Neural progenitor cell (in vitro differentiated cells): Measurements from ENCODE around the gene OR2L2.

ENCODE experiments used
- CTCF ChIP-seq: fragments of 200-600 bp; sonication (generic); IDR thresholded peaks from 2 replicates; pipeline ENCODE4 v1.5.1; 2017; ENCODE audit warnings: antibody characterized with exemption, mild to moderate bottlenecking
- EZH2 ChIP-seq: fragments of 200-600 bp; sonication (generic); IDR thresholded peaks from 2 replicates; pipeline ENCODE4 v1.6.1; 2017; ENCODE audit warnings: antibody characterized with exemption, mild to moderate bottlenecking, moderate library complexity
- EZH2phosphoT487 ChIP-seq: fragments of 200-600 bp; sonication (generic); IDR thresholded peaks from 2 replicates; pipeline ENCODE4 v1.6.1; 2017; ENCODE audit warnings: antibody characterized with exemption

GRCh38 chr1:248047008-248047407 is 17.1 kb downstream of the OR2L2 start:
- no peak for TF ChIP-seq EZH2
- no peak for TF ChIP-seq CTCF
- no peak for TF ChIP-seq EZH2phosphoT487
